Endothelial cell (in vitro differentiated cells): ENCODE results near the gene KRTAP5-4. TPM values are rescaled to one million over a fixed set of nuclear protein-coding genes. Genes with fewer than 3 reads are reported as not detected.
"Not testable (repeated sequence)": the region's sequence is repeated elsewhere in the genome, so short reads cannot be mapped to it uniquely, and the experiment has no call there.

Source experiments
- DNase-seq: peaks from one replicate; pipeline ENCODE4 v3.0.0; 2021; ENCODE audit warnings: low spot score
- H3K27ac Mint-ChIP-seq: one replicate; pipeline ENCODE4 v1.8.0; 2021; ENCODE audit warnings: mixed read lengths, inconsistent platforms; ENCODE audit not compliant: unreplicated experiment
- H3K27me3 Mint-ChIP-seq: one replicate; pipeline ENCODE4 v1.8.0; 2021; ENCODE audit warnings: mild to moderate bottlenecking, moderate library complexity, mixed read lengths, inconsistent platforms; ENCODE audit not compliant: unreplicated experiment
- H3K36me3 Mint-ChIP-seq: one replicate; pipeline ENCODE4 v1.8.0; 2021; ENCODE audit warnings: mild to moderate bottlenecking, low read depth, mixed read lengths, inconsistent platforms; ENCODE audit not compliant: unreplicated experiment
- H3K4me1 Mint-ChIP-seq: one replicate; pipeline ENCODE4 v1.8.0; 2021; ENCODE audit warnings: mild to moderate bottlenecking, mixed read lengths, inconsistent platforms; ENCODE audit not compliant: unreplicated experiment
- H3K4me3 Mint-ChIP-seq: one replicate; pipeline ENCODE4 v1.8.0; 2021; ENCODE audit warnings: mild to moderate bottlenecking, mixed read lengths, inconsistent platforms; ENCODE audit not compliant: unreplicated experiment
- H3K9me3 Mint-ChIP-seq: one replicate; pipeline ENCODE4 v1.8.0; 2021; ENCODE audit warnings: mixed read lengths, inconsistent platforms; ENCODE audit not compliant: unreplicated experiment
- CTCF ChIP-seq: fragments of 200-600 bp; sonication (generic); IDR thresholded peaks from one replicate; pipeline ENCODE4 v1.5.0; 2021; ENCODE audit warnings: antibody characterized with exemption; ENCODE audit not compliant: unreplicated experiment
- total RNA-seq: library from RNA; stranded (reverse); fragmentation: NEBNext Ultra II Directional; extraction: Animal tissue kit (Norgen Biotek cat#: 25700); gene quantifications from one replicate; pipeline ENCODE4 v1.2.1, GENCODE V29; 2021; ENCODE audit not compliant: unreplicated experiment

Gene KRTAP5-4
- total RNA-seq, 1 donor from 2014 or later = not detected

DNA sequence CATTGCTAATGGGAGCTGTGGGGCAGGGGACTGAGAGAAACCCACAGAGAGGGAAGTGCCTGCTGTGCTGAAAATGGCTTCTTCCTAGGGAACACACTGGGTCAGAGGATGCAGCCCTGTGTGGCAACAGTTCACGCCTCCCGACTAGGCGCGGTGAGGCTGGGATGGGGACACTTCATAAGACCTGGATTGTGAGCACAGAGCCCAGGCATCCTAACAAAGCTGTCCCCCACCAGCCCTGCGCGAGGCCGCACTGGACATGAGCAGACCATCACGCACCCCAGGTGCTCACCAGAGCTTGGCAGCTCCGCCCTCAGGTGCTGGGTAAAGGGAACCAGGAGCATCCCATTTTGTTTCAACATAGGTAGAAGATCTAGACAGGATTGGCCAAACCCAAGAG is 1.8 kb upstream of the KRTAP5-4 start:
- Mint-ChIP-seq H3K27ac (no peak overlapping the region), H3K4me3 (no peak overlapping the region), H3K36me3 (no peaks in the 10 kb centered on the region), H3K9me3 (no peaks in the 10 kb centered on the region), H3K4me1 (peaks cover 10% of the 10 kb centered on the region), H3K27me3 (no peaks in the 10 kb centered on the region)
- DNase-seq = no peak
- no peak for TF ChIP-seq CTCF

- DNase-seq = no peak
- H3K36me3 Mint-ChIP-seq = no peaks in the 10 kb centered on the region
- H3K4me3 Mint-ChIP-seq = no peak overlapping the region
- peaks cover 12% of the 10 kb centered on the region for H3K4me1 Mint-ChIP-seq
- H3K27ac Mint-ChIP-seq = no peak overlapping the region
- H3K9me3 Mint-ChIP-seq = no peaks in the 10 kb centered on the region
- TF ChIP-seq CTCF = no peak
- H3K27me3 Mint-ChIP-seq = peaks cover 2% of the 10 kb centered on the region
These were observed 2.5 kb downstream of the KRTAP5-4 start for GRCh38 chr11:1619449-1619848.

- Mint-ChIP-seq H3K36me3 (no peaks in the 10 kb centered on the region), H3K9me3 (no peaks in the 10 kb centered on the region), H3K27me3 (peaks cover 2% of the 10 kb centered on the region), H3K4me3 (no peak overlapping the region), H3K27ac (no peak overlapping the region), H3K4me1 (peaks cover 3% of the 10 kb centered on the region)
- no peak for DNase-seq
- no peak for TF ChIP-seq CTCF
These were observed 3.7 kb downstream of the KRTAP5-4 start for GRCh38 chr11:1618231-1618630.

DNA sequence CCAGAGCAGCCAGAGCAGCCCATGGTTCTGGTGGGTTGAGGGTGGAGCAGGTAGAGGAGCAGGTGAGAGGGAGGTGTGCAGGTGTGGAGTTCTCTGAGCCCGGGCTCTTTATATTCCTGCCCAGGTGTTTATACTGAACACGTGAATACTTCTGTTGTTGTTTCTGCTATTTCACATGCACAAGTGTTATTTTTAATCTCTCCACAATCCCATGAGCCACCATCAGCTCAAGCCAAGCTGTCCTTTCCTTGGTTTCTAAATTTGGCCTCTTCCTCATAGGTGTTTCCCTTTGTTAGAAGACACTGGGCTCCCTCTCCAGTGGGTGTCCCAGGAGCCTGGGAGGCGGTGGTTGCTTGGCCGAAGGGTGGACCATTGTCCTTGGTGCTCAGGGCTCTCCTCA is 13.6 kb downstream of the KRTAP5-4 start, which contains the start of gene KRTAP5-3:
Gene KRTAP5-3, minus strand, starts transcription at position 101 of the 400 bp plus-strand sequence. Its CDS starts 78 bp downstream, at position 23.
- TF ChIP-seq CTCF = no peak
- Mint-ChIP-seq H3K4me3 (no peak within 1 kb of the TSS), H3K9me3 (no peaks in the 10 kb centered on the region)

DNA sequence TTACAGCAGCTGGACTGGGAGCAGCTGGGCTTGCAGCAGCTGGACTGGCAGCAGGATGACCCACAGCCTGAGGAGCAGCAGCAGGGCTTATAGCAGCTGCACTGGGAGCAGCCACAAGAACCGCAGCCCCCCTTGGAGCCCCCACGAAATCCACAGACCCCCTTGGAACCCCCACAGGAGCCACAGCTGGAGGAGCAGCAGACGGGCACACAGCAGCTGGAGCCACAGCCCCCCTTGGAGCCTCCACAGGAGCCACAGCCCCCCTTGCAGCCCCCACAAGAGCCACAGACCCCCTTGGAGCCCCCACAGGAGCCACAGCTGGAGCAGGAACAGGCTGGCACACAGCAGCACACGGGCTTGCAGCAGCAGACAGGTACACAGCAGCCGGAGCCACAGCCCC is 14.0 kb downstream of the KRTAP5-4 start:
- not testable (repeated sequence) for H3K4me3 Mint-ChIP-seq, H3K4me1 Mint-ChIP-seq, H3K9me3 Mint-ChIP-seq, H3K27ac Mint-ChIP-seq, DNase-seq, H3K27me3 Mint-ChIP-seq, H3K36me3 Mint-ChIP-seq

More for the DNA sequence above, 13.6 kb downstream of the KRTAP5-4 start, which contains the start of gene KRTAP5-3:
- H3K36me3 Mint-ChIP-seq = peaks cover 8% of the 10 kb centered on the region
- no peaks in the 10 kb centered on the region for H3K4me1 Mint-ChIP-seq
- H3K27me3 Mint-ChIP-seq = peaks cover 3% of the 10 kb centered on the region
- no peak within 1 kb of the TSS for H3K27ac Mint-ChIP-seq
- no peak for DNase-seq

- not testable (repeated sequence) for H3K4me3 Mint-ChIP-seq, H3K36me3 Mint-ChIP-seq, H3K27me3 Mint-ChIP-seq, H3K27ac Mint-ChIP-seq, DNase-seq, H3K9me3 Mint-ChIP-seq, H3K4me1 Mint-ChIP-seq
These were observed 14.6 kb downstream of the KRTAP5-4 start for GRCh38 chr11:1607156-1607845.

DNA sequence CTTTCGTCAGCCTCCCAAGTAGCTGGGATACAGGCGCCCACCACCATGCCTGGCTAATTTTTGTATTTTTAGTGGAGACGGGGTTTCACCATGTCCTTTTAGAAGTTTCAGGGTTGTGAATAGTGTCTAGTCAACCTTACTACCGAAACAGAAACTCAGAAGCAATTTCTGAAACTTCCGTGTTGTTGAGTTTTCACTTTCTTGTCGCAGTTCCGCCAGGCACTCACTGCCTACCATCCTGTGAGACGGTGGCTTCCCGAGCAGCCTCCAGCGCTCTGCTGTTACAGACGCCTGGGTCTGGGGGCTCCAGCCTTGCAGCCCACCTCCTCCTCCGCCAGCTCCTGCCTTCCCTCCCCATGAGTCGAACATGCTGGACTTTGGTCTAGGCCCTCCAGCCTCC is 16.0 kb downstream of the KRTAP5-4 start:
- not testable (repeated sequence) for H3K4me3 Mint-ChIP-seq, H3K9me3 Mint-ChIP-seq, H3K36me3 Mint-ChIP-seq, H3K27me3 Mint-ChIP-seq, H3K27ac Mint-ChIP-seq, H3K4me1 Mint-ChIP-seq, DNase-seq
